Measurements from ENCODE around the gene HOXB7. TPM values are rescaled to one million over a fixed set of nuclear protein-coding genes. Genes with fewer than 3 reads are reported as not detected.

HOXB7 gene
- total and polyA plus RNA-seq, 8 donors = 2.4 to 10.5 (median 6.4) TPM

- DNase-seq = no peak
- Histone ChIP-seq H3K4me1 (peaks cover 0 to 61% of the 10 kb centered on the region in 2 donors), H3K36me3 (no peaks in the 10 kb centered on the region), H3K27me3 (peaks cover 88 to 100% of the 10 kb centered on the region in 2 donors), H3K4me3 (no peak overlapping the region), H3K9me3 (no peaks in the 10 kb centered on the region), H3K27ac (no peak overlapping the region)
- intact Hi-C loops (cut with DNase I) = no loop called here
- no peak for TF ChIP-seq CTCF (IDR thresholded peaks at IDR 0.05)
- ATAC-seq = no peak
These were observed 3.3 kb upstream of the HOXB7 start for GRCh38 chr17:48613862-48614694.

- Histone ChIP-seq H3K27ac (no peak overlapping the region), H3K4me3 (peak overlapping the region in 1 of 2 donors; percentile 48), H3K9me3 (no peaks in the 10 kb centered on the region), H3K4me1 (peaks cover 0 to 52% of the 10 kb centered on the region in 2 donors), H3K27me3 (peaks cover 85 to 100% of the 10 kb centered on the region in 2 donors), H3K36me3 (no peaks in the 10 kb centered on the region)
- peak; percentile 28 for ATAC-seq
- TF ChIP-seq CTCF (IDR thresholded peaks at IDR 0.05) = peak; percentile 21 to 23
- intact Hi-C loops (cut with DNase I) = no loop called here
- DNase-seq = no peak
These were observed 2.3 kb upstream of the HOXB7 start for GRCh38 chr17:48612854-48613691.

GRCh38 chr17:48612456-48612853 lies 1.6 kb upstream of the HOXB7 start:
- intact Hi-C loops (cut with DNase I) = no loop called here
- H3K9me3 ChIP-seq = no peaks in the 10 kb centered on the region
- H3K36me3 ChIP-seq = no peaks in the 10 kb centered on the region
- DNase-seq (no peak), ATAC-seq (no peak)
- no peak for TF ChIP-seq CTCF (IDR thresholded peaks at IDR 0.05)
- peaks cover 85 to 100% of the 10 kb centered on the region in 2 donors for H3K27me3 ChIP-seq
- H3K27ac ChIP-seq = no peak overlapping the region
- H3K4me3 ChIP-seq = peak overlapping the region in 1 of 2 donors; percentile 48
- peaks cover 0 to 49% of the 10 kb centered on the region in 2 donors for H3K4me1 ChIP-seq

DNA sequence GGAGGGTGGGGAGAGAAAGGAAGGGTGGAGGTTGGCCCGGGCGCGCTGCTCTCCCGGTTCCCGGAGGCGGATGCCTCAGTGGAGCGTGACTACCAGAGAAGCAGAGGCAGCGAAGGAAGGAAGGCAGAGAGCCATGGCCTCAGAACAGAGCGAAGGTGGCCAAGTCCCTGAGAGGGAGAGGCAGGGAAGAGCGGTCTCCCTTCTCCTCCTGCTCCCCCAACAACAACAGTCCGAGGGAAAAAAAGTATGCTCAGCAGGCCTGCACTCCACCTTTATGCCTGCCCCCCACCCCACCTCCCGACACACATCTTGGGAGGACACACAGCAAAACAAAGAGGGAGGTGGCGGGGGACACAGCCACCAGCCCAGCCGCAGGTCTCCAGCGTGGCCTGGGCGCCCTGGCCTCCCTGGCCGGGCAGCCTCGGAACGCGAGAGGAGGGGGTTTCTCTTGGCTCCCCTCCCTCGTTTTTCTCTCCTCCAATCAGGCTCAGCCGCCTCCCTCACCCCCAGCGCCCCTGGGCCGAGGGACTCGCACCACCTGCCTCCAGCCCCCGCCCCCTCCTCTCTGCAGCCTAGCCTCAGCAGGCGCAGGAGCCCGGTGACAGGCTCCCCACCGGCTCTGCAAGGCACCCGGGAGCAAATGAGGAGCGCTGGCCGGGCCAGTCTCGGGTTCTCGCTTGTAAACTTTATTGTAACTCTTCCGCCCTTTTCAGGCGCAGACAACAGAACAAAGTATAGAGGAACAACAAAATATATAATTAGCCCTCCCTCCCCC lies 1.1 kb upstream of the HOXB7 start:
- DNase-seq (no peak), ATAC-seq (peak; percentile 5)
- Histone ChIP-seq H3K27me3 (peaks cover 86 to 100% of the 10 kb centered on the region in 2 donors), H3K9me3 (no peaks in the 10 kb centered on the region), H3K4me1 (peaks cover 0 to 49% of the 10 kb centered on the region in 2 donors), H3K27ac (peak overlapping the region in 1 of 2 donors; percentile 71), H3K36me3 (no peaks in the 10 kb centered on the region), H3K4me3 (peak overlapping the region; percentile 41 to 48)
- no peak for TF ChIP-seq CTCF (IDR thresholded peaks at IDR 0.05)
- intact Hi-C loops (cut with DNase I) = no loop called here
